Activated CD4-positive, alpha-beta memory T cell treated with anti-CD3 and anti-CD28 coated beads for 36 hours (primary cell): Measurements from ENCODE around the gene SLC38A11. TPM values are rescaled to one million over a fixed set of nuclear protein-coding genes. Genes with fewer than 3 reads are reported as not detected.

Experiments used
- CTCF ChIA-PET: fragments of 350-600 bp; sonication (Branson Sonifier 250); formaldehyde crosslinking; loops from one replicate; lab custom pipeline; 2021; ENCODE audit warnings: antibody characterized with exemption, inconsistent platforms; lab: Charles Lee
- POLR2A ChIA-PET: fragments of 350-600 bp; sonication (Branson Sonifier 250); formaldehyde crosslinking; loops from one replicate; lab custom pipeline; 2021; ENCODE audit warnings: antibody characterized with exemption; lab: Charles Lee
- DNase-seq: peaks from one replicate; pipeline ENCODE4 v3.0.0-alpha.2; 2020
- H3K27ac Mint-ChIP-seq: one replicate; pipeline ENCODE4 v1.8.0; 2021; ENCODE audit warnings: mixed read lengths
- H3K27me3 Mint-ChIP-seq: one replicate; pipeline ENCODE4 v1.8.0; 2021; ENCODE audit warnings: mixed read lengths
- H3K36me3 Mint-ChIP-seq: one replicate; pipeline ENCODE4 v1.8.0; 2021; ENCODE audit warnings: mixed read lengths
- H3K4me1 Mint-ChIP-seq: one replicate; pipeline ENCODE4 v1.8.0; 2021; ENCODE audit warnings: low read depth, mixed read lengths
- H3K4me3 Mint-ChIP-seq: one replicate; pipeline ENCODE4 v1.8.0; 2021; ENCODE audit warnings: mild to moderate bottlenecking, mixed read lengths
- H3K9me3 Mint-ChIP-seq: one replicate; pipeline ENCODE4 v1.8.0; 2021; ENCODE audit warnings: mixed read lengths
- intact Hi-C: fragments of 100-400 bp; cut with micrococcal nuclease; formaldehyde crosslinking; loops from one replicate; pipeline ENCODE4 v1.15.1; 2023
- total RNA-seq, 2 experiments: library from RNA; stranded (reverse); gene quantifications; one replicate each; pipeline ENCODE4 v1.2.3, GENCODE V29; 2021

SLC38A11 gene
- total RNA-seq, 2 experiments from 2014 or later, result not detected

DNA sequence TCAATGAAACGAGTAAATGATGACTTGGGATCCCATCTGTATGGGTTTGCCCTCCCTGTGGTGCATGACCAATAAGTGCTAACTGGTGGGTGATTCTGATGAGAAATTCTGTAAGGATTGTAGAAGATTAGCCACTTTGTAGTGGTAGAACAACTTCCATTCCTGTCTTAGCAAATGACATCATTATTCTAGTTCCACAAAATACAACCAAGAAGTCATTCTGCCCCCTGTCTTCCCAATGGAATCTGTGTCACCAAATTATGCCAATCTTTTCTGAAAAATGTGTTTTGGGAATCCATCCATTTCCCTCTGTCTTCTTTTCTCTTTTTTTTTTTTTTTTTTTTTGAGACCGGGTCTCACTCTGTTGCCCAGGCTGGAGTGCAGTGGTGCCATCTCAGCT is 48.4 kb downstream of the SLC38A11 start:
- ChIA-PET CTCF (no interaction called here), POLR2A (no interaction called here)
- no peak for DNase-seq
- intact Hi-C loops, result no loop called here
- Mint-ChIP-seq H3K27me3 (no peaks in the 10 kb centered on the region), H3K36me3 (no peaks in the 10 kb centered on the region), H3K9me3 (no peaks in the 10 kb centered on the region), H3K27ac (no peak overlapping the region), H3K4me1 (no peaks in the 10 kb centered on the region), H3K4me3 (no peak overlapping the region)

GRCh38 chr2:164905307-164905706 is 50.0 kb downstream of the SLC38A11 start:
- H3K36me3 Mint-ChIP-seq, result no peaks in the 10 kb centered on the region
- H3K4me1 Mint-ChIP-seq, result no peaks in the 10 kb centered on the region
- no peak overlapping the region for H3K4me3 Mint-ChIP-seq
- no peak overlapping the region for H3K27ac Mint-ChIP-seq
- ChIA-PET POLR2A (no interaction called here), CTCF (no interaction called here)
- DNase-seq, result no peak
- H3K27me3 Mint-ChIP-seq, result no peaks in the 10 kb centered on the region
- H3K9me3 Mint-ChIP-seq, result peaks cover 5% of the 10 kb centered on the region
- intact Hi-C loops, result no loop called here

- Mint-ChIP-seq H3K9me3 (peaks cover 9% of the 10 kb centered on the region), H3K4me3 (no peak overlapping the region), H3K36me3 (no peaks in the 10 kb centered on the region), H3K27ac (no peak overlapping the region), H3K4me1 (no peaks in the 10 kb centered on the region), H3K27me3 (no peaks in the 10 kb centered on the region)
- ChIA-PET POLR2A (no interaction called here), CTCF (no interaction called here)
- intact Hi-C loops, result no loop called here
- DNase-seq, result no peak
Measured at GRCh38 chr2:164903951-164904350, 51.4 kb downstream of the SLC38A11 start.

GRCh38 chr2:164903204-164903603 is 52.1 kb downstream of the SLC38A11 start:
- Mint-ChIP-seq H3K36me3 (no peaks in the 10 kb centered on the region), H3K4me3 (no peak overlapping the region), H3K27ac (no peak overlapping the region), H3K27me3 (no peaks in the 10 kb centered on the region), H3K4me1 (no peaks in the 10 kb centered on the region), H3K9me3 (peaks cover 9% of the 10 kb centered on the region)
- intact Hi-C loops, result no loop called here
- ChIA-PET POLR2A (no interaction called here), CTCF (no interaction called here)
- DNase-seq, result no peak

DNA sequence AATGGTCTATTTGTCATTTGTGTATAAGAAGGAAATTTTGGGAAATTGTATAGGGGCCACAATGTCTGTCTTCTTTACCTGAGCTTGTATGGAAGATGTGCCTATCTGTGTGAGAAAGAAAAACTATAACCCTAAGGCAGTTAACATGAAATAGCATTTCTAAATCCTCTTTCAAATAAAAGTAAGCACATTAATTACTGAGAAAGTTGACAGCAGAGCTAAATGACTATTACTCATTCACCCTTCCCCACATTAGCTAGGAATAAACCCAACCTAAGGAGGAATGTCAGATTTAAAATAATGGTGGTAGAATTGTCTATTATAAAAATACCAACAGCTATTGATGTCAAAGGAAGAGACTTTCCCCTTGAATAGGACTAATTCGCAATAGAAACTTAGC is 56.2 kb downstream of the SLC38A11 start:
- no peak overlapping the region for H3K4me3 Mint-ChIP-seq
- no peak for DNase-seq

GRCh38 chr2:164898475-164898874 is 56.9 kb downstream of the SLC38A11 start:
- H3K36me3 Mint-ChIP-seq, result no peaks in the 10 kb centered on the region
- ChIA-PET CTCF (no interaction called here), POLR2A (no interaction called here)
- no peak for DNase-seq
- H3K27me3 Mint-ChIP-seq, result no peaks in the 10 kb centered on the region
- intact Hi-C loops, result no loop called here
- H3K27ac Mint-ChIP-seq, result no peak overlapping the region
- H3K4me3 Mint-ChIP-seq, result no peak overlapping the region
- peaks cover 2% of the 10 kb centered on the region for H3K4me1 Mint-ChIP-seq
- peaks cover 9% of the 10 kb centered on the region for H3K9me3 Mint-ChIP-seq

More for the DNA sequence above, 56.2 kb downstream of the SLC38A11 start:
- H3K27me3 Mint-ChIP-seq, result no peaks in the 10 kb centered on the region
- peaks cover 9% of the 10 kb centered on the region for H3K9me3 Mint-ChIP-seq
- no peaks in the 10 kb centered on the region for H3K36me3 Mint-ChIP-seq
- peaks cover 2% of the 10 kb centered on the region for H3K4me1 Mint-ChIP-seq
- H3K27ac Mint-ChIP-seq, result no peak overlapping the region
- intact Hi-C loops, result no loop called here
- POLR2A ChIA-PET, result no interaction called here
- CTCF ChIA-PET, result no interaction called here

DNA sequence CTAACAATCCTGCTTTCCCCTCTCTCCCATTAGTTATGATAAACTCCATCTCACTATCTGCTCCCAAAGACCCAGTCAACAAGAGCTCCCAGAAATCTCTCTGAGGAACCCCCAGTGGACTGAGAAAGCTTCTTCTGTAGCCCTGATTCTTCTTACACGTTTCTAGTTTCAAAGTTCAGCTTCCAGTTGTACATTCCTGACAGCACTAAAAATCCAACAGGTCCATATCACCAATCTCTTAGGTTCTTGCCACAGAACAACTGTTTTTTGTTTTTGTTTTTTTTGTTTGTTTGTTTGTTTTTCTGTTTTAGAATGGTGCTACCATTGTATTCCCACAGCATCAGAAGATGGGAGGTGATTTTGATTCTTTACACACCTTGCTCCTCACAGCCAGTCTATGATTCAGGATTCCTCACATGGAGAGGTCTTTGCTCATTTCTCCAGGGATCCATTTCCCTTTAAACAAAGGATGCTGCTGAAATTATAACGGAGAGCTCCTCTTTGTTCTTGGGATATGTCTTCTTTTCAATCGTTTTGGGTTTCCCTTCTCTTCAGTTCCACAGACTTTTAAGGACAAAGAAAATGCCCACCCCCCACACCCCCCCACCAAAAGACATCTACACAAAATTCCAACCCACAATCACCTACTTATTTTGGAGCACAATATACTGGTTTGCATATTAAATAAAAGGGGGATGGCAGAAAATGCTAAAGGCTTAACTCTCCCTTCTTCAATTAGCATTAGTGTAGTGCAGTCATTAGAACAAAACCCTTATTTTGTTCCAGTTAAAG is 57.7 kb downstream of the SLC38A11 start:
- ChIA-PET CTCF (no interaction called here), POLR2A (no interaction called here)
- intact Hi-C loops, result no loop called here
- Mint-ChIP-seq H3K4me1 (peaks cover 2% of the 10 kb centered on the region), H3K27ac (no peak overlapping the region), H3K27me3 (no peaks in the 10 kb centered on the region), H3K4me3 (no peak overlapping the region), H3K36me3 (no peaks in the 10 kb centered on the region), H3K9me3 (peaks cover 9% of the 10 kb centered on the region)
- no peak for DNase-seq

DNA sequence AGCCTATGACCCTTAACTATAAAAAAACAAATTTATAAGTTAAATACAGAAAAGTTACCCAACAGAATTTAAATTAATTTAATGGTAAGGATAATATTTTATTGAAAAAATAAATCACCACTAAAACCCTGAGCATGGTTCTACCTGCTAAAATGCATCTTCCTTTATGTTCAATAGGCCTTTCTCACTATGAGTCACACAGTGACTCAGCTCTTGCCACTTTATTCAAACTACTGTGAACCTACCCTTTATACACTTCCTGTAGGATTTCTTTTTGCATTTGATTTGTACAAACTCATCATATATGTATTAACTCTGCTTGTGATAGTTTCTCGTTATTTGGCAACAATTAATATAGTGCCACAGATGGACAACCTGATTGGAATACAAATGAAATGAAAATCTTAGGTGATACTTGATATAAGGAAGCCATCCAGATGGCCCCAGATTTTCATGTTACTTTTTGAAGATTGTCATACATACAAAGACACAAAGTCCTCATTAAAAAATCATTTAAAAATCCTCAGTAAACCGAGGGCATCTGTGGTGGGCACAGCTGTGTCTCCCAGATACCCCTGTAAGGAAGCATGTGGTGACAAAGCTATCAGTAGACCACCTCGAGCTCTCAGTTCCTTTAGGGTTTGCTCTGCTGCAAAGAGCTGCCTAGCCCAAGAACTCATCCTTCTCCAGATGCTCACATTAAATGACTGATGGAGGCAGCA is 58.5 kb downstream of the SLC38A11 start:
- no peaks in the 10 kb centered on the region for H3K27me3 Mint-ChIP-seq
- peaks cover 9% of the 10 kb centered on the region for H3K9me3 Mint-ChIP-seq
- no peaks in the 10 kb centered on the region for H3K36me3 Mint-ChIP-seq
- ChIA-PET POLR2A (no interaction called here), CTCF (no interaction called here)
- no peak overlapping the region for H3K4me3 Mint-ChIP-seq
- intact Hi-C loops, result loop anchor here (1.0 kb wide), 1 partner anchor 14 kb away; no protein-coding TSS in a partner anchor
- H3K4me1 Mint-ChIP-seq, result peaks cover 2% of the 10 kb centered on the region
- no peak for DNase-seq
- H3K27ac Mint-ChIP-seq, result no peak overlapping the region

DNA sequence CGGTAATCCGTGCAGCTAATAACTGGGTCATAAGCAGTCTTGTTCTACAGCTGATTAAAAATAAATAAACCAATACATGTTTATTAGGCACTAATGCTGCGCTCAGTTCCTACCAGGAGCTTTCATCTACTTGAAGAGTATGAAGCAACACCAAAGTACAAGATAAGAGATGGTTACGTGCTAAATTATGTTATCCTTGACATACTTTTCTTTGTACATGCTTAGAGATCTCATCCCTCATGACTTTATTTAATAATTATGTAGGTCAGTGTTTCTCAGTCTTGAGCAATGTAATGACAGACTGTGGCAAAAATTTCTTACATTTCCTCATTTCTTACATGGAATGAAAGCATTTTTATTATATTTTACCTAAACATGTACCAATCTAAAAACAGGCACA is 59.1 kb downstream of the SLC38A11 start:
- CTCF ChIA-PET, result interaction anchor here (0.6 kb wide), 1 partner anchor 54 kb away, joined by 3 read pairs; the partner anchor contains the start of gene COBLL1
- H3K27me3 Mint-ChIP-seq, result no peaks in the 10 kb centered on the region
- H3K4me3 Mint-ChIP-seq, result no peak overlapping the region
- peaks cover 9% of the 10 kb centered on the region for H3K9me3 Mint-ChIP-seq
- H3K36me3 Mint-ChIP-seq, result no peaks in the 10 kb centered on the region
- no peak for DNase-seq
- intact Hi-C loops, result loop anchor here (1.0 kb wide), 1 partner anchor 14 kb away; no protein-coding TSS in a partner anchor
- POLR2A ChIA-PET, result no interaction called here
- H3K27ac Mint-ChIP-seq, result no peak overlapping the region
- peaks cover 2% of the 10 kb centered on the region for H3K4me1 Mint-ChIP-seq

GRCh38 chr2:164891460-164891859 is 63.9 kb downstream of the SLC38A11 start:
- DNase-seq, result no peak
- Mint-ChIP-seq H3K36me3 (no peaks in the 10 kb centered on the region), H3K4me3 (no peak overlapping the region), H3K4me1 (no peaks in the 10 kb centered on the region), H3K9me3 (no peaks in the 10 kb centered on the region), H3K27me3 (peaks cover 4% of the 10 kb centered on the region), H3K27ac (no peak overlapping the region)
- ChIA-PET CTCF (no interaction called here), POLR2A (no interaction called here)
- intact Hi-C loops, result no loop called here

- Mint-ChIP-seq H3K4me3 (no peak overlapping the region), H3K9me3 (no peaks in the 10 kb centered on the region), H3K27ac (no peak overlapping the region), H3K36me3 (no peaks in the 10 kb centered on the region), H3K4me1 (no peaks in the 10 kb centered on the region), H3K27me3 (peaks cover 4% of the 10 kb centered on the region)
- intact Hi-C loops, result no loop called here
- ChIA-PET CTCF (no interaction called here), POLR2A (no interaction called here)
- DNase-seq, result no peak
Measured at GRCh38 chr2:164890544-164890943, 64.8 kb downstream of the SLC38A11 start.

GRCh38 chr2:164888592-164888991 is 66.7 kb downstream of the SLC38A11 start:
- intact Hi-C loops, result no loop called here
- no peak for DNase-seq
- H3K4me3 Mint-ChIP-seq, result no peak overlapping the region
- ChIA-PET POLR2A (no interaction called here), CTCF (no interaction called here)
- H3K36me3 Mint-ChIP-seq, result no peaks in the 10 kb centered on the region
- no peaks in the 10 kb centered on the region for H3K9me3 Mint-ChIP-seq
- no peak overlapping the region for H3K27ac Mint-ChIP-seq
- peaks cover 4% of the 10 kb centered on the region for H3K27me3 Mint-ChIP-seq
- H3K4me1 Mint-ChIP-seq, result no peaks in the 10 kb centered on the region
